HG03025 (cell line): ENCODE data around the gene TTC23L.
"Not testable (repeated sequence)": the region's sequence is repeated elsewhere in the genome, so short reads cannot be mapped to it uniquely, and the experiment has no call there.

Experiments
- ATAC-seq: cut with Tn5 transposase; IDR thresholded peaks from one replicate; pipeline ENCODE4 v1.9.1; 2021; ENCODE audit warnings: mild to moderate bottlenecking, moderate library complexity; ENCODE audit not compliant: unreplicated experiment, low FRiP score

The TTC23L gene

DNA sequence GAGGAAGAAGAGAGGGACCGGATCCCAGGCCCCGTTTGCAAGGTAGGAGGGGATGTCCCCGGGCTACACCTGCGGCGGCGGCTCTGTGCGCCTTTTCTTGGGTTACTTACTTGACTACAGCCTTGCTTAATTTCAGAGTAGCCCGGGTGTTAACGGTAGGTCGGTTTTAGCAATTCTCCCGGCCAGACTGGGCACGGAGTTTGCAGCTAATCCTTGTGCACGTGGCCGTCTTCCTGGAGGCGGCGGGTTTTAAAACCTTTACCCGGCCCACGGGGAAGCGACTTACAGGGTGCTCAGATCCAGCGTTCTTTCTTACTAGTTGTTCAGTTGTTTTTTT, 76.9 kb downstream of the TTC23L start:
- peak; percentile 10 for ATAC-seq

DNA sequence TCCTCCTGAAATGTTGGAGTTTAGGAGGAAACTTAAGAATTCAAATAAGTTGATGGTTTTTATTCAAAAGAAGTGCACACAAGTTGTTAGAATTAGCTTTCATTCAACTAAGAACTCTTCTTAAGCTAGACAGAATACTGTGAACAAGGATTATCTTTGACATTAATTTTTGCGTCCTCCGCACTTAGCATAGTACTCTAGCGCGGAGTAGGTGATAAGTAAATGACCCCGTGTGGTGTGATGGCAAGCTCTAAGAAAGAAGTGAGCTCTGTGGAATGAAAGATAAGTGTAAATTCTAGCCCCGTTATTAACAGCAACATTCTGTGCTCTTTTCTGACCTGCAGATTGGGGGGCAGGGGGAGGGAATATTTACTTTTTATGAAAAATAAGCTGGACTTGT, 77.6 kb downstream of the TTC23L start:
- no peak for ATAC-seq

DNA sequence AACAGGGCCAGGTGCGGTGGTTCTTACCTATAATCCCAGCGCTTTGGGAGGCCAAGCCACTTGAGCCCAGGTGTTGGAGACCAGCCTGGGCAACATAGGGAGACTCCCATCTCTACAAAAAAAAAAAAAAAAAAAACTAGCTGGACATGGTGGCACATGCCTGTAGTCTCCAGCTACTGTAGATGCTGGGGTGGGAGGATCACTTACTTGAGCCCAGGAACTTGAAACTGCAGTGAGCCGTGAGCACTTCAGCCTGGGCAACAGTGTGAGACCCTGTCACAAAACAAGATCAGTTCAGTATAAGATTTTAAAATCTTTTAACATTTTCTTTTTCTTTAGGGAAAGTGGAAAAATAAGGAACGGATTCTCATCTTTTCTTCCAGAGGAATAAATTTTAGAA, 79.1 kb downstream of the TTC23L start:
- no peak for ATAC-seq

DNA sequence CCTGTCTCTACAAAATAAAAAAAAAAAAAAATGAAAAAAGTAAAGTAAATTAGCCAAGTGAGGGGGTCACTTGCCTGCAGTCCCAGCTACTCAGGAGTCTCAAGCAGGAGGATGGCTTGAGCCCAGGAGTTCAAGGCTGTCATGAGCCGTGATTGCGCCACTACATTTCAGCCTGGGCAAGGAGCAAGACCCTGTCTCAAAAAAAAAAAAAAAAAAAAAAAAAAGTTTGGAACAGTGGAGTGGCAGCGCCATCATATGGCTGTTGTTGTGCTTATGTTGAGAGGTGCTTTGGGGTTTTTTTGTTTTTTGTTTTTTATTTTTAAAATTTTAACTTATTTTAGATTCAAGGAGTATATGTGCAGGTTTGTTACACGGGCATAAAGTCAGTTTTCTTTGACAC, 80.1 kb downstream of the TTC23L start:
- no peak for ATAC-seq

DNA sequence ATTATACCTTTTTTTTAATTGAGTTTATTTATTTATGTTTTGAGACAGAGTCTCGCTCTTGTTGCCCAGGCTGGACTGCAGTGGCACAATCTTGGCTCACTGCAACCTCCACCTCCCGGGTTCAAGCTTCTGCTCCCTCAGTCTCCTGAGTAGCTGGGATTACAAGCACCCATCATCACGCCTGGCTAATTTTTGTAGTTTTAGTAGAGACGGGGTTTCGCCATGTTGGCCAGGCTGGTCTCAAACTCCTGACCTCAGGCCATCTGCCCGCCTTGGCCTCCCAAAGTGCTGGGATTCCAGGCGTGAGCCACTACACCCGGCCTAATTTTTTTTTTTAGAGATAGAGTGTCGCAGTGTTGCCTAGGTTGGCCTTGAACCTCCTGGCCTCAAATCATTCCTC, 84.3 kb downstream of the TTC23L start:
- ATAC-seq: not testable (repeated sequence)

DNA sequence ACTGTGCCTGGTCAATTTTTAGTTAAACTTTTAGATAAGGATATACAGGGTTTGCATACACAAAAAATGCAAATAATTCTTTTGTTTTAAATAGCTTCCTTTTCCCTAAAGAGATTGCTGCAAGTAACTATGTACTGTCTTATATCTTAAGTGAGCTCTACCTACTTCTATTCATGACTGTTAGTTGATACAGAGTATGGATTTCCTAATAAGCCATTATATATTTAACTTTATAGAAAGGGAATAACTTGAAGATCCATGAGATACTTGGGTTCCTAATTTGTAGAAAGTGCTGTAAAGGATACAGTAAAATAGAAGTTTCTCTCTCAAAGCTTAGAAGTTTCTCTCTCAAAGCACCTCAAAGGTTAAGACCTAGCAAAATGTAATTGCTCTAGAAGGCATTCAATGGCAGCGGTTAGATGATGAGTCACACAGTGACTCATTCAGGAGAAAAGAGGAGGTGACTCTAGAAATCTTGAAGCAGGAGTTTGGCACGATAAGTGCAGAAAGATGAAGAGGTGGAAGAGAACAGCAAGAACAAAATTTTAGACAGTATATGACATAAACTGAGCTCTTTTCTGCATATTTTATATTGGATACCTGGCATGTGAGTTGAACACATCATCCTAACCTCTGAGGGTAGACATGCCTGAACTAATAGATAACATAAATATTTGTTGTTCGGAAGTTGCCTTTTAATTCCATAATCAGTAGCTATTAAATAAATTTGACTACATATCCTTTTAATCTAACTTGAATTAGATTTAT, 84.9 kb downstream of the TTC23L start:
- ATAC-seq: no peak

DNA sequence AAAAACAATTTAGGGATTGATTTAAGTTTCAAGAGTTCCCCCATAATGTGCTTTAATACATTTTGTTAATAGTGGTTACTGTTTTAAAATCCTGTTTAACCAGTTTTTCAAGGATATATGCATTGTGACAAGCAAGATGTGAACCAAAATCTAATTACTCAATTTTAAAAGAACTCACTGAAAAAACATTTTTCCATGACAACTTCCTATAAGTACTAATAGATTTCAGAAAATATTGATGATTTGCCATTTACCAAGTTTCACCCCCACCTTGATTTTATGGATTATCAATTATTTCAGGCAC, 85.5 kb downstream of the TTC23L start:
- no peak for ATAC-seq

DNA sequence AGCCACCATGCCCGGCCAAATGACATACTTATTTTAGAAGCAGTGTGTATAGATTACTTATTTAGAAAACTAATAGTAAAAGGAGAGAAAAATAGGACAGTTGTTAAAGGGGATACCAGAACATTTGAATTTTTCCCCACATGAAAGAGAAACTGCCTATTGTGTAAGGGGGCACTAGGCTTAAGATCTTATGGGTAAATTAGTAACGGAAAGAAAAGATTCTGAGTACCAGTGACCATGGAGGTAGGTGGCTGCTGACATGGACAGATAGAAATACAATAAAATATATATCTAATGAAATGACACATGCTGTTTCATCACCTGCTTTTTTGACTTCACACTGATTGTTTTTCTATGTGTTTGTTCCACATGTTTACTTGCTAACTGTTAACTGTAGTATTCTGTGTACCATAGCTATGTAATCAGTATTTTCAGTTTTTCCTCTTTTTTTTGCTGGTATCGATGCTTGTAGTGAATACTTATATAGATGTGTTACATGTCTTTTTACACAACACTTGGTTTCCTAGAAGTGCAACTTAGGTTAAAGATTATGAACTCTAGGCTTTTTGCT, 87.4 kb downstream of the TTC23L start:
- ATAC-seq: no peak

DNA sequence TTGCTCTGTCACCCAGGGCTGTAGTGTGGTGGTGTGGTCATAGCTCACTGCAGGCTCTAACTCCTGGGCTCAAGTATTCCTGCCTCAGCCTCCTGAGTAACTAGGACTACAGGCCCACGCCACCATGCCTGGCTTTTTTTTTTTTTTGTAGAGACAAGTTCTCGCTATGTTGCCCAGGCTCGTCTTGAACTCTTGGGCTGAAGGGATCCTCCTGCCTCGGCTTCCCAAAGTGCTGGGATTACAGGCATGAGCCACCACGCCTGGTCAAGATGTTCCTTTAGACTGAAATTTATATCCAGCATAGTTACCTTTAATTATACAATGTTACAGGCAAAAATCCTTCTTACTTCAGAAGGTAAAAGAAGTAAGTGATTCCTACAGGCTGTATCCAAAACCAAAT, 88.8 kb downstream of the TTC23L start:
- no peak for ATAC-seq

DNA sequence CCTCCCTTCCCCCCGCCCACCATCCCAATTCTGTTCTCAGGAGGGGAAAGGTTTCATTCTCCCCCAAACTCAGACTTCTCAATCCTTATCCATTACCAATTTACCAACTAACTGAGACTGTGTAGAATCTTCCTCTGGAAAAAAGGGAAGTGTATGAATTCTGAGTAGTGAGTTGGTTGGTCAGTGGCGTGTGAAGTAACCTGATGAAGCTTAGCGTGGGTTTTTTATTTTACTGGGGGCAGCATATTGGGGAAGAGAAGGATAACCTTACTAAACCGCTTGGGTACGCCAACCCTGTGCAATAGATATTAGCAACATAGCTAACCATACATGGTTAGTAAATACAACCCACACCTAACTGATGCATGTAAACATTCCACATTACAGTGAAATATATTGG, 89.3 kb downstream of the TTC23L start:
- no peak for ATAC-seq

DNA sequence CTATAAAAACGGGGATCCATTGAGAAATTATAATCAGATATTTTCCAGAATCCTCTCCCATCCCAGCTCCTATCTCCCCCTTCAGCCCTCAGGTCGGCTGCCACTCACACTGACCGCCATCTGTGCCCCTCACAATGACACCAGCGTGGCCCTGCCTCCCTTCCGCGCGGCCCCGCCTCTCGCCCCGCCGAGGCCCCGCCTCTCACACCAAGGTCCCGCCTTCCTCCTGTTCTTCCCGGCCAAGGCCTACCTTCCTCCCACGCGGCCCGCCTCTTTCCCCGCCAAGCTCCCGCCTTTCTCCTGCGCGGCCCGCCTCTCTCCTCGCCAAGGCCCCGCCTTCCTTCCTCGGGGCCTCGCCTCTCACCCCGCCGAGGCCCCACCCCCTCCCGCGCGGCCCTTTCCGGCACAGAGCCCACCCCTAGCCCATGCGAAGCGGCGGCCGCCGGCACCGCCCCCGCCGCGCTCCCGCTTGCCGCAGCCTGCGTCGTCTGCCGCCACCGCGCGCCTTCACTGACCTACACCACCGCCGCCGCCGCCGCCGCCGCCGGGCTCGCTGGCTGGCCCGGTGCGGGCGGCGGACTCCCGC, 90.3 kb downstream of the TTC23L start, which contains the start of gene DNAJC21:
TSS of gene DNAJC21 (plus strand) at position 426 of the 586 bp plus-strand sequence. CDS start 261 bp downstream, outside the sequence.
- ATAC-seq: peak; percentile 90

DNA sequence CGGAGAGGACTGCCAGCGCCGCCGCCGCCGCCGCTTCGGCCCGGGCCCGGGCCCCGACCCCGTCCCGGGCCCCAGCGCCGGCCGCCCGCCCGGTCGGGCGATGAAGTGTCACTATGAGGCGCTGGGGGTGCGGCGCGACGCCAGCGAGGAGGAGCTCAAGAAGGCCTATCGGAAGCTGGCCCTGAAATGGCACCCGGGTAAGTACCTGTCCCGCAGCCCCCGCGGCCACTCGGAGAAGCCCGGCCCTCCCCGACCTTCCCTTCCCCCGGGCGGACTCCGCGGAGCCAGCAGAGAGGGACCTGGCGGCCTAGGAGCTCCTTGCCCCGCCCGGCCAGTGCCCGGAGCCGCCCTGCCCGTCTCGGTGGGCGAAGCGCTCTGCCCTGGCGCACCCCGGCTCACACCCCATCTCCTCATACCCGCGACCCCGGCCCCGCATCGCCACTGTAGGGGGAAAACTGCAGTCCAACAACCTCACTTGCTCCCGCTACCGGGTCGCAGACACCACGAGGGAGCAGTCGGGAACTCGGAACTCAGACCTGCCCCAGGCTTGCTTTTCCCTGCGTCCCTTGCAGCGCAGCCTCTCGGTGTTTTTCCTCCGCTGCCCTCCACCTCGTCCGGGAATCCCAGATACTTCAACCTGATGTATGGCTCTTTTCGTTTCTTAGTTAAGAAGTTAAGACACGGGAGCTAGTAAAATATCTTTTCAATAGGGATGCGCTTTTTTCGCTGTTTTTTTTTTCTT, 90.9 kb downstream of the TTC23L start:
- ATAC-seq: peak; percentile 79

DNA sequence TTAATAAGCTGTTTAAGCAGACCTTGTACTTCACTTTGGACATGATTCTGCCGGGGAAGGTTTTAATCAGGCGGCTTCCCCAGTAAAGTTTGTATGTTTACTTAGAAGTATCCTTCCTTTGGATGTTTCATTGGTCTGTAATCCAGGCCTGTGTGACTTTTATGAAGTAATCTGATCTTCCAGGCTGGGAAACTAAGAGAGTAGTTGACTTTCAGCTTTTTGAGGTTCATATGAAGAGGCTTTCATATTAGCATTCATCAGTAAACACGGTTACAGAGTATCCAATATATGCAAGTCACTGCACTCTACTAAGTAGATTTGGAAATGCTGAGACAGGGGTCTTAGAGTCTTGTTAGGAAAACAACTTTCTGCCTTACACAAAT, 91.5 kb downstream of the TTC23L start:
- ATAC-seq: no peak

DNA sequence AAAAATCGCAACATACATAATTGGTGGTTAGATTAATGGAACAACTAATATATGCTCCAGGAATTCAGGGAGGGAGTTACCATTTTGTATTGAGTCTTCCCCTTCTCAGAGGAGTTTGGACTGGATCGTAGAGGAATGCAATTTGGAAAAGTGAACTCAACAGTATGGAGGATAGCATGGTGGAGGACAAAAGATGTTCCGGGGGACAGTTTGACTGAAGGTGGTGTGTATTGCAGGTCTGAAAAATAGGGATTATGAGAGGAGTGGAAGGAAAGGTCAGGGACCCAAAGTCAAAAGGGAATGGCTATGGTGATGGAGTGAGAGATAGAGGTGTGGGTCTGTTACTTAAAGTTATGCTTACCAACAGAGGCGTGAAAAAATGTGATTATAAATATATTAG, 91.9 kb downstream of the TTC23L start:
- ATAC-seq: no peak

DNA sequence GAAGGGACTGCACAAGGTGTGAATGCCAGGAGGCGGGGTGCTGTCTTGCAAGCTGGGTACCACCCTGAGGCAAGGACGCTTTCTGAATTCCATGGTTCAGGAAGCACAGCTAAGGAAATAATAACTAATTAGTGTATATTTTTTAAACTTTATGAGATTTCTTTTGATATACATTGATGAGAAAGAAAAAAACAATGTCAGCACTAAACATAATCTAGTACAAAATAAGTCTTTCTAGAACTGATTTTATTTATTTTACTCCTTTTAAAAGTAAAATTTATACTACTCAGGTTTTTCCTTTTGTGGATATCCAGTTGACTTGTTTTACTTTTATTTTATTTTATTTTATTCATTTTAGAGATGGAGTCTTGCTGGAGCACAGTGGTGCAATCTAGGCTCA, 94.0 kb downstream of the TTC23L start:
- ATAC-seq: no peak

DNA sequence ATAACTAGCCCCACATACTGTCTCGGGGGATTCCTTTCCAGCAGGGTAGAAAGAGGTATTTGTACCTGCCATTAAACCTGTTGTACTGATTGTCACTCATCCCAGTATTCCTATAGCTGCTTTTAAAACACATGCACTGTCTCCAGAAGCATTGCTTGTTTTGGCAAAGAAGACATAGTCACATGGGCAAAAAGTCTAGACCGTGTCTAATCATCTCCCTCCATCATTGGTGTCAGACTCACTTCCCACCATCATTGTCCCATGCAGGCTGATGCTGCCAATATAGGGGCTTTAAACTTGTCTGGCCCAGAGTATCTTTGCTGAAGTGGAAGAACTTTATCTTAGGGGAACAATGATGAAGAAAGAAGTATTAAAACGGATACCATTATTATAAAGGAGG, 103.0 kb downstream of the TTC23L start:
- ATAC-seq: no peak

DNA sequence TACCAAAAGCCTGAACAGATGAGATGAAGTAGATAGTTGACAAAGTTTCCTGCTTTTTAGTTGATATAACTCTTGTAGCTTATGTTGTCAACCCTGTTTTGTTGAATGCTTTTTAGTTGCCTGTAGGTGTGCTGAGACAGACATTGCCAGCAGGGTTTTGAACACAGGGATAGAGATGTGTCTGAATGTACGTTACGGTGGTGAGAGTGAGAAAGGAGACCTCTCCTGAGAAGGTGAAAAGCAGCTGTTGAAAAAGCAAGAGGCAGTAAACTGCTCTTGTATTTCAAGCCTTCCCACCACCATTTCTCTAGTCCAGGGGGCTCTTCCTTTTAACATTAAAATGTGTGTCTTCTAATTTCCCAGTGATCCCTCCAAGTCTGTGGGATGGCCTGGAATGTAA, 105.1 kb downstream of the TTC23L start:
- ATAC-seq: no peak

DNA sequence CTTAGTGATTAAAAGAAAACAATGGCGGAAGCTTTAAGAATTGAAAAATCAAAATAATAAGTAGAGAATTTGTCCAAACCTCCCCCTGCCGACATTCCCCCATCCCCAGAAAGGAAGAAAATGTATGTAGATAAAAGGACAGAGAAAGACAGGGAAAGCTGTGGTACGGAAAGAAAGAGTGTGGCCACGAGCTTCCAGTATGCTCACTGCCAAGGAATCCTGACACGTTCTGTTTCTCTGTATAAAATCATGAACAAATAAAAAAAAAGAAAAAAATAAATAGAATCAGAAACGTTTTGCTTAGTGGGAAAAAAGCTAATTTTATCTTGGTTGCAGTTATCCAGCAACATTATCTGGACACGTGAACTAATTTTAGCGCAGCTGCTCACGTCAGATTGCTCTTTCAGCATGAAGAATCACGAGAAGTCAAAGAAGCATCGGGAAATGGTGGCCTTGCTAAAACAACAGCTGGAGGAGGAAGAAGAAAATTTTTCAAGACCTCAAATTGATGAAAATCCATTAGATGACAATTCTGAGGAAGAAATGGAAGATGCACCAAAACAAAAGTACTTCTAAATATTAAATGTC, 105.6 kb downstream of the TTC23L start:
- no peak for ATAC-seq
